Measurements from ENCODE around the gene RAB8B. TPM values are rescaled to one million over a fixed set of nuclear protein-coding genes. Genes with fewer than 3 reads are reported as not detected.
A peak's percentile ranks its signal among the peaks of the same experiment; 100 is the strongest.

The RAB8B gene
- total and polyA plus RNA-seq, 2 donors from 2014 or later, result 7.1 to 33.6 TPM

DNA sequence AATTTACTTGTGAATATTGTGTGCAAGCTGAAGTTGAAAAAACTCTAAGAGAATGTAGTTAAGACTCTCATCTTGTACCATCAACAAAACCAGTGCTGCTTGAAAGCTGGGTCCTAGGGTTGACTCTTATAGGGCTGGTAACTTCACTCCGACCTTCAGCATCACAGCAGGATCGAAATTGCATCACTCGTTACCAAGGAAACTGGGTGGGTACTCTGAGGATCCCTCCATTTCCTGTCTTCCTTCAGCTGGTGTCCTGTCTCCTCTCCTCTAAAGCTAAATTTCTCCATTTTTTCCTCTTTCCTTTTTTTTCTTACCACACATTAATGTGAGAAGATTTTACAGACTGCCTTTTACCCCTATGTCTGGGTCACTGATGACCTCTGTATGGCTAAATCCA, 85.0 kb downstream of the RAB8B start:
- TF ChIP-seq, protein P1, sequence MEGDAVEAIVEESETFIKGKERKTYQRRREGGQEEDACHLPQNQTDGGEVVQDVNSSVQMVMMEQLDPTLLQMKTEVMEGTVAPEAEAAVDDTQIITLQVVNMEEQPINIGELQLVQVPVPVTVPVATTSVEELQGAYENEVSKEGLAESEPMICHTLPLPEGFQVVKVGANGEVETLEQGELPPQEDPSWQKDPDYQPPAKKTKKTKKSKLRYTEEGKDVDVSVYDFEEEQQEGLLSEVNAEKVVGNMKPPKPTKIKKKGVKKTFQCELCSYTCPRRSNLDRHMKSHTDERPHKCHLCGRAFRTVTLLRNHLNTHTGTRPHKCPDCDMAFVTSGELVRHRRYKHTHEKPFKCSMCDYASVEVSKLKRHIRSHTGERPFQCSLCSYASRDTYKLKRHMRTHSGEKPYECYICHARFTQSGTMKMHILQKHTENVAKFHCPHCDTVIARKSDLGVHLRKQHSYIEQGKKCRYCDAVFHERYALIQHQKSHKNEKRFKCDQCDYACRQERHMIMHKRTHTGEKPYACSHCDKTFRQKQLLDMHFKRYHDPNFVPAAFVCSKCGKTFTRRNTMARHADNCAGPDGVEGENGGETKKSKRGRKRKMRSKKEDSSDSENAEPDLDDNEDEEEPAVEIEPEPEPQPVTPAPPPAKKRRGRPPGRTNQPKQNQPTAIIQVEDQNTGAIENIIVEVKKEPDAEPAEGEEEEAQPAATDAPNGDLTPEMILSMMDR (IDR thresholded peaks at IDR 0.05; ENCODE audit: borderline replicate concordance, extremely low read depth, insufficient read depth), result no peak
- Histone ChIP-seq H3K4me3 (ENCODE audit: low read length in 3 of 3) (no peak overlapping the region), H3K9ac (ENCODE audit: low read length in 3 of 3) (no peak overlapping the region), H3K36me3 (ENCODE audit: control insufficient read depth in 2 of 3, insufficient read depth in 3 of 3, low read length in 3 of 3) (no peaks in the 10 kb centered on the region), H3K27ac (ENCODE audit: low read depth in 2 of 2, low read length in 2 of 2) (no peak overlapping the region), H3K9me3 (ENCODE audit: control insufficient read depth in 2 of 3, insufficient read depth in 1 of 3, low read length in 3 of 3) (no peaks in the 10 kb centered on the region), H3K4me1 (ENCODE audit: control insufficient read depth in 2 of 3, insufficient read depth in 2 of 3, low read depth in 1 of 3, low read length in 3 of 3) (peaks cover 0 to 9% (median 5%) of the 10 kb centered on the region in 3 donors), H3K27me3 (ENCODE audit: control insufficient read depth, insufficient read depth, low read length) (no peaks in the 10 kb centered on the region)
- DNase-seq (no peak), FAIRE-seq (no peak)
- intact Hi-C loops (cut with DNase I), result no loop called here

DNA sequence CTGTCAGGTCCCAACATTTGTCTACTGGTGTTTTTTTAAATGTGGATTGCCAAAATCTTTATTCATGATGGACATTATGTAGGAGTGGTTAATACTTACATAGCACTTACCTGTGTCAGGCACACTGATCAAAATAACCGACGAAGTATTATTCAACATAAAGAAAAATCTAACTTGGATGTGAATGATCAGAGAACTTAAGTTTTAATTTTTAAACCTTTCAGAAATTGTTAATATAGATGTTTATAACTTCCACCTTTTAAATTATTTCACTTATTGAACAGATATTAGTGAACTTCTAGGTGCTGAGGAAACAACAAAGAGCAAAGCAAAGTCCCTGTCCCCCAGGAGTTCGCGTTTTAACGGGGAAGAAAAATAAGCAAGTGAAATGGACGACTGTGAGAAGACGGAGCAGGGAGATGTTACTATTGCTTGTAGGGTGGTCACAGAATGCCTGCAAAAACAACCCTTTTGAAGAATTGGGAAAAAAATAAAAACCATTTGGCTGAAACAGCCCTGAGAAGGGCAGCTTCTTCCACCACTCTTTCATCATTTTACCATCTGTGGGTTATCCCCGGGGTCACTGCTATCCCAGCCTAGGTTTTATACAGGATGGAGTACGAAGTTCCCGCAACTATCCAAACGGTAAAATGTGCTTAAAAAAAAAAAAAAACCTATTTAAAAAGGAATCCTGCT, 87.1 kb downstream of the RAB8B start:
- TF ChIP-seq, protein P1 (IDR thresholded peaks at IDR 0.05; ENCODE audit: borderline replicate concordance, extremely low read depth, insufficient read depth), result no peak
- no peak for FAIRE-seq

DNA sequence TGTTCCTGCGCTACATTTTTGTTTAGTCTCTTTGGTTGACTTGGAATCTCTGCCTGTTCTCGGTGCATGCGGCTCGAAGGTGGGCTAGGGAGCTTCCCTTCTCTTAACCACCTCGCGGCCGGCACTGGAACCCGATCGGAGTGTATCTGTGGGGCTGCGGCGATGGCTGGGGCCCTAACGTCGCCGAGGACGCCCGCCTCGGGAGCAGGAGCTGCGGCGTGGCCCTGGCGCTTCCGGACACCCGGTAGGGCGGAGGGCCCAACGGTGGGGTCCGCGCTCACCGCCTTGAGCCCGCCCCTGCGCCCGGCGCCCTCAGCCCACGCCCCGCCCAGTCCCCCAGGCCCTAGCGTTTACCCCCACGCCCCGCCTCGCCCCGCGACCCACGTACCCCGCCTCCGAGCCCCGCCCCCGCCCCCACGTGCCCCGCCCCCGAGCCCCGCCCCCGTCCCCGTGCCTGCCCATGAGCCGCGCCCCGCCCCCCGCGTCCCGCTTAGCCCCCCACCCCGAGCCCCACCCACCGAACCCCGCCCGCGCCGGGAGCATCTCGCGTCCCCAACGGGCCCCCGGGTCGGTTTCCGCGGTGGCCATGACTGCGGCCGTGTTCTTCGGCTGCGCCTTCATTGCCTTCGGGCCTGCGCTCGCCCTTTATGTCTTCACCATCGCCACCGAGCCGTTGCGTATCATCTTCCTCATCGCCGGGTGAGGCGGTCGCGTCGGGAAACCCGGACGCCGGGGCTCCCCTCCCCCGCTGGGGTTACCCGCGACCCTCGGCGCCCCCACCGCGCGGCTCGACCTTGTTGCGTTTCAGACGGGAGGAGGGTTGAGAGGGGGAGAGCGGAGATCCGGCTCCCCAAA, 87.9 kb downstream of the RAB8B start, which contains the start of gene APH1B:
APH1B (plus strand) TSS at position 568 of the 855 bp plus-strand sequence; CDS start at position 587, 19 bp downstream.
- FAIRE-seq (no peak), DNase-seq (peak; percentile 80 to 96 (median 93))
- Histone ChIP-seq H3K9me3 (ENCODE audit: control insufficient read depth in 2 of 3, insufficient read depth in 1 of 3, low read length in 3 of 3) (no peaks in the 10 kb centered on the region), H3K4me3 (ENCODE audit: low read length in 3 of 3) (peak within 1 kb of the TSS; percentile 77 to 86 (median 85)), H3K4me1 (ENCODE audit: control insufficient read depth in 2 of 3, insufficient read depth in 2 of 3, low read depth in 1 of 3, low read length in 3 of 3) (peaks cover 0 to 9% (median 5%) of the 10 kb centered on the region in 3 donors), H3K9ac (ENCODE audit: low read length in 3 of 3) (peak within 1 kb of the TSS; percentile 64 to 95 (median 87)), H3K27ac (ENCODE audit: low read depth in 2 of 2, low read length in 2 of 2) (peak within 1 kb of the TSS; percentile 74 to 87), H3K27me3 (ENCODE audit: control insufficient read depth, insufficient read depth, low read length) (no peaks in the 10 kb centered on the region), H3K36me3 (ENCODE audit: control insufficient read depth in 2 of 3, insufficient read depth in 3 of 3, low read length in 3 of 3) (no peaks in the 10 kb centered on the region)
- intact Hi-C loops (cut with DNase I), result no loop called here
- TF ChIP-seq, protein P1 (IDR thresholded peaks at IDR 0.05; ENCODE audit: borderline replicate concordance, extremely low read depth, insufficient read depth), result no peak

More for the DNA sequence above, 87.1 kb downstream of the RAB8B start:
- Histone ChIP-seq H3K27ac (ENCODE audit: low read depth in 2 of 2, low read length in 2 of 2) (peak overlapping the region; percentile 65 to 67), H3K9me3 (ENCODE audit: control insufficient read depth in 2 of 3, insufficient read depth in 1 of 3, low read length in 3 of 3) (no peaks in the 10 kb centered on the region), H3K4me1 (ENCODE audit: control insufficient read depth in 2 of 3, insufficient read depth in 2 of 3, low read depth in 1 of 3, low read length in 3 of 3) (peaks cover 0 to 9% (median 5%) of the 10 kb centered on the region in 3 donors), H3K9ac (ENCODE audit: low read length in 3 of 3) (peak overlapping the region; percentile 64 to 95 (median 65)), H3K4me3 (ENCODE audit: low read length in 3 of 3) (peak overlapping the region; percentile 77 to 86 (median 78)), H3K27me3 (ENCODE audit: control insufficient read depth, insufficient read depth, low read length) (no peaks in the 10 kb centered on the region), H3K36me3 (ENCODE audit: control insufficient read depth in 2 of 3, insufficient read depth in 3 of 3, low read length in 3 of 3) (no peaks in the 10 kb centered on the region)
- peak in 1 of 5 donors; percentile 10 for DNase-seq
- intact Hi-C loops (cut with DNase I), result no loop called here
